NT2/D1 (cell line): Measurements from ENCODE around the gene OR10V1.

Experiments used
- SUZ12 ChIP-seq: IDR thresholded peaks from 2 replicates; pipeline ENCODE4 v1.6.1; 2011; ENCODE audit not compliant: insufficient read length, insufficient read depth; ENCODE audit errors: extremely low read depth
- ZNF274 ChIP-seq: IDR thresholded peaks from 2 replicates; pipeline ENCODE4 v1.6.1; 2011; ENCODE audit warnings: mild to moderate bottlenecking, low read depth, low read length

GRCh38 chr11:59708537-59708936 lies 5.1 kb downstream of the OR10V1 start:
- TF ChIP-seq ZNF274: no peak
- no peak for TF ChIP-seq SUZ12
